ENCODE results near the gene APMAP.

DNA sequence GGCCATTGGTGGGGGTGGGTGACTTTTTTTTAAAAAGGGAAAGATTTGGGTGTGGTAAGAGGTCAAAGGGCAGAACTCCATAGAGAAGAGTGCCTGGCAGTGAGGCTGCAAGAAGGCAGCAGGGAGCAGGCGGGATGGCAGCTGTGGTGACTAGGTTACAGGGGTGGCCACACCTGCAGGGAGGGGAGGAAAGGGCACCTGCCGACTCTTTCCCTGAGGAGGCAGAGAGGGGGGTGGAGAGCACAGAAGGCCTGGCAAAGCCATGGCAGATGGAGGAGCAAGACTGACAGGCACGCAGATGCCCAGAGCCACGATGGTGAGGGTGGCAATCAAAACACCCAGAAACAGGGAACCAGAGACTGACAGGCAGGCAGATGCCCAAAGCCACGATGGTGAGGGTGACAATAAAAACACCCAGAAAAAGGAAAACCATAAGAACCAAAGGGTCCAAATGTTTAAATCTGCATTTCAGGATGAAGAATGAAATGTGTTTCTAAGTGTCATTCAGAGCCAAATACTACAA, 24.2 kb downstream of the APMAP start:
- TF ChIP-seq, protein P1, sequence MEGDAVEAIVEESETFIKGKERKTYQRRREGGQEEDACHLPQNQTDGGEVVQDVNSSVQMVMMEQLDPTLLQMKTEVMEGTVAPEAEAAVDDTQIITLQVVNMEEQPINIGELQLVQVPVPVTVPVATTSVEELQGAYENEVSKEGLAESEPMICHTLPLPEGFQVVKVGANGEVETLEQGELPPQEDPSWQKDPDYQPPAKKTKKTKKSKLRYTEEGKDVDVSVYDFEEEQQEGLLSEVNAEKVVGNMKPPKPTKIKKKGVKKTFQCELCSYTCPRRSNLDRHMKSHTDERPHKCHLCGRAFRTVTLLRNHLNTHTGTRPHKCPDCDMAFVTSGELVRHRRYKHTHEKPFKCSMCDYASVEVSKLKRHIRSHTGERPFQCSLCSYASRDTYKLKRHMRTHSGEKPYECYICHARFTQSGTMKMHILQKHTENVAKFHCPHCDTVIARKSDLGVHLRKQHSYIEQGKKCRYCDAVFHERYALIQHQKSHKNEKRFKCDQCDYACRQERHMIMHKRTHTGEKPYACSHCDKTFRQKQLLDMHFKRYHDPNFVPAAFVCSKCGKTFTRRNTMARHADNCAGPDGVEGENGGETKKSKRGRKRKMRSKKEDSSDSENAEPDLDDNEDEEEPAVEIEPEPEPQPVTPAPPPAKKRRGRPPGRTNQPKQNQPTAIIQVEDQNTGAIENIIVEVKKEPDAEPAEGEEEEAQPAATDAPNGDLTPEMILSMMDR (IDR thresholded peaks at IDR 0.05; ENCODE audit: low read depth, low read length), result no peak
- no peak for TF ChIP-seq EZH2phosphoT487 (IDR thresholded peaks at IDR 0.05; ENCODE audit: low read depth)

All from OCI-LY3 (cell line).